H1 (cell line): ENCODE results near the gene GOSR1. TPM values are rescaled to one million over a fixed set of nuclear protein-coding genes. Genes with fewer than 3 reads are reported as not detected.

Experiments used
- ATF3 ChIP-seq: IDR thresholded peaks from 2 replicates; pipeline ENCODE4 v1.6.1; 2011; ENCODE audit warnings: low read depth, mild to moderate bottlenecking, low read length; ENCODE audit not compliant: insufficient read depth
- E2F6 ChIP-seq: IDR thresholded peaks from 2 replicates; pipeline ENCODE4 v1.6.1; 2012; ENCODE audit warnings: inconsistent platforms
- FOSL1 ChIP-seq: IDR thresholded peaks from 2 replicates; pipeline ENCODE4 v1.6.1; 2011; ENCODE audit warnings: mild to moderate bottlenecking, low read depth, low read length, moderate library complexity; ENCODE audit not compliant: insufficient read depth
- RFX5 ChIP-seq: IDR thresholded peaks from 2 replicates; pipeline ENCODE4 v1.6.1; 2011; ENCODE audit warnings: low read depth, low read length, improper control_type of control experiment, borderline replicate concordance
- SIRT6 ChIP-seq: IDR thresholded peaks from one replicate; pipeline ENCODE4 v1.7.1; 2012; ENCODE audit warnings: low read length, inconsistent platforms
- TAF1 ChIP-seq: IDR thresholded peaks from 2 replicates; pipeline ENCODE4 v1.6.1; 2011; ENCODE audit warnings: mild to moderate bottlenecking, low read depth, low read length
- polyA plus RNA-seq, 7 experiments: library from polyadenylated mRNA; depleted of rRNA in 3 of 7; stranded (reverse) in 5 of 7; unstranded in 2 of 7; fragments of >200 nt in 5 of 7; fragments of 200-250 nt in 2 of 7; gene quantifications; 1 replicate in 5 of 7; 2 replicates in 1 of 7; 4 replicates in 1 of 7; pipeline versions ENCODE4 v1.2.1 to v1.2.3, GENCODE V29; 2011 to 2013; ENCODE audit warnings: missing spikeins in 2 of 7, mixed read lengths in 2 of 7
- total RNA-seq: library from RNA; stranded (reverse); fragmentation: NEBNext Ultra II Directional; extraction: Animal tissue kit (Norgen Biotek cat#: 25700); gene quantifications from 2 replicates; pipeline ENCODE4 v1.2.1, GENCODE V29; 2021

The GOSR1 gene
- total and polyA plus RNA-seq, 2 of the 8 experiments (the other 6 are each of a cell fraction or from before 2014, with no cell fraction given), result 9.2 to 43.3 TPM

- TF ChIP-seq E2F6 (no peak), FOSL1 (no peak), RFX5 (no peak), SIRT6 (no peak), TAF1 (no peak), ATF3 (no peak)
Observed at GRCh38 chr17:30514895-30515596, 37.8 kb downstream of the GOSR1 start (continued).
